Measurements from ENCODE around the gene SIGLEC6.

Gene SIGLEC6

DNA sequence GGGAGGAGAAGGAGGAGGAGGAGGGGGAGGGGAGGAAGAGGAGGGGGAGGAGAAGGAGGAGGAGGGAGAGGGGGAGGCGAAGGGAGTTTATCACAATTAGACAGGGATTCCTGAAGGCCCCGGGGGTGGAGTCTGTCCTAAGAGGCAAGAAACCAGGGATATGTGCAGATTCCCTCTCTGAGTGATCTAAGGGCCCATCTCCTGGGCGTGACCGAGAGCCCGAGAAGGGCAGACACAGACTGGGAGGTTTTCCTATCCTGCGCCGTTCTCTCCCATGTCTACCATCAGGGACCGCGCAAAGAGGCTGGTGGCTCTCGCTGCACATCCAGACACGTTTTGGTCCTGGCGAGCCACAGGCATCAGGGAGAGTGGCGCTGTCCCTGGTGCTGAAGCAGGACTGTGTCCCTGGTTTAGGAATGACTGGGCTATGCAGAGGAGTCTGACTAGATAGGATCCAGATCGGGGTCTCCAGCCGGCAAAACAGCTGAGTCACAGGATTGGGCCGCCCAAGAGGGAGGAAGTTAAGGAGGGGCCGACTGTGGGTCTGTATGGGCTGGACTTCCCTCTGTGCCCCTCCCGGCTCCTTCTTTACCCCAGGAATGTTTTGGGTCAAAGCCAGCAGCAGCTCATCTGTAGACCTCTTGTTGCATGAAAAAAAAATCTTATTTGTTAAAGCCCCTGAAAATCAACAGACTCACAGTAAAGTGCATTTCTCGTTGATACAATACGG lies 21.7 kb upstream of the SIGLEC6 start:
- H3K27ac ChIP-seq: no peak overlapping the region
- TF ChIP-seq ZFX (IDR thresholded peaks at IDR 0.05): no peak
- TF ChIP-seq, protein P1, sequence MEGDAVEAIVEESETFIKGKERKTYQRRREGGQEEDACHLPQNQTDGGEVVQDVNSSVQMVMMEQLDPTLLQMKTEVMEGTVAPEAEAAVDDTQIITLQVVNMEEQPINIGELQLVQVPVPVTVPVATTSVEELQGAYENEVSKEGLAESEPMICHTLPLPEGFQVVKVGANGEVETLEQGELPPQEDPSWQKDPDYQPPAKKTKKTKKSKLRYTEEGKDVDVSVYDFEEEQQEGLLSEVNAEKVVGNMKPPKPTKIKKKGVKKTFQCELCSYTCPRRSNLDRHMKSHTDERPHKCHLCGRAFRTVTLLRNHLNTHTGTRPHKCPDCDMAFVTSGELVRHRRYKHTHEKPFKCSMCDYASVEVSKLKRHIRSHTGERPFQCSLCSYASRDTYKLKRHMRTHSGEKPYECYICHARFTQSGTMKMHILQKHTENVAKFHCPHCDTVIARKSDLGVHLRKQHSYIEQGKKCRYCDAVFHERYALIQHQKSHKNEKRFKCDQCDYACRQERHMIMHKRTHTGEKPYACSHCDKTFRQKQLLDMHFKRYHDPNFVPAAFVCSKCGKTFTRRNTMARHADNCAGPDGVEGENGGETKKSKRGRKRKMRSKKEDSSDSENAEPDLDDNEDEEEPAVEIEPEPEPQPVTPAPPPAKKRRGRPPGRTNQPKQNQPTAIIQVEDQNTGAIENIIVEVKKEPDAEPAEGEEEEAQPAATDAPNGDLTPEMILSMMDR (conservative IDR thresholded peaks at IDR 0.05): no peak

DNA sequence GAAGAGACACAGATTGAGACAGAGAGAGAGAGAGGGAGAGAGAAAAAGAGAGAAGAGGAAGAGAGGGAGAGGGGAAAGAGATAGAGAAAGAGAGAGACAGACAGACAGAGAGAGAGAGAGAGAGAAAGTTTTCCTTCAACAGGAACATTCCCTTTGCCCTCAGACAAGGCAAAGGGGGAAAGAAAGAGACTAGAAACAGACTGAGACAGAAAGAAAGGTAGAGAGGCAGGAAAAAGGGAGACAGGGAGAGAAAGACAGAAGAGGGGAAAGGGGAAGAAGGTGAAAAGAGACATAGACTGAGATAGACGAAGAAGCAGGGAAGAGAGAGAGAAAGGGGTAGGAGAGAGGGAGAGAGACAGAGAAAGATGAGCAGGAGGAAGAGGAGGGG lies 21.1 kb upstream of the SIGLEC6 start:
- TF ChIP-seq, protein P1 (conservative IDR thresholded peaks at IDR 0.05): no peak
- TF ChIP-seq ZFX (IDR thresholded peaks at IDR 0.05): no peak

DNA sequence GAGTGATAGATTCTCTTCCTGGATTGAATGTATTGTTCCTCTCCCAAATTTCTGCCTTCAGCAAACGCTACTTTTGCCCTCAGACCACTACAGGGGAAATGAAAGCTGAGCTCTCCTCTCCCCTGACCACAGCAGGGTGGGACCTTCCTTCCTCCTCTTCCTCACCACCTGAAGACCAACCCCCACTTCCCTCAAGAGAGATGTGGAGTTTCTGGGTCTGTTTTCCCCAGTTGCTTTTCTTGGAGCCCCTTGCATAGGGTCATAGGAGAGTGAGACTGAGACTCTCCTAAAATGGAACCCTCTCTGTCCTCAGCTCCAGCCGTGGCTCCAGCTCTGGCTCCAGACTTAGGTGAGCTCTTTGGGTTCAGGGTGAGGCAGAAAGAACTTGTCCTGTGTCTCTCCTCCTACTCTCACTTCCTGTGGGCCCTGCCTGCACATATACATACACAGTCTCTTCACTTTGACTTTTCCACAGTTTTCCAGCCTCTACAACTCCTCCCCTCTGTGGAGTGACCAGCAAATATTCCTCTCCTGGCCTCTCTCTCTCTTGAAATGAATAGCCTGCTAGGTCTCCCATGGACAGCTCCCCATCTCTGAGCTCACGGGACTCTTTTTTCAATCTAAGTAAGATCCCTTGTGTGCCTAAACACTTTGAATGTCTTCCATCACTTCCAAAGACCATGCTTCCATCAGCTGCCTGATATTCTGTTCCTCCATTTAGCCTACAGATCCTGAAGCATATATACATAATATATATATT lies 20.4 kb upstream of the SIGLEC6 start:
- TF ChIP-seq ZFX (IDR thresholded peaks at IDR 0.05): no peak
- TF ChIP-seq, protein P1 (conservative IDR thresholded peaks at IDR 0.05): no peak
- H3K27ac ChIP-seq: no peak overlapping the region

More for the DNA sequence above, 21.1 kb upstream of the SIGLEC6 start:
- H3K27ac ChIP-seq: no peak overlapping the region

DNA sequence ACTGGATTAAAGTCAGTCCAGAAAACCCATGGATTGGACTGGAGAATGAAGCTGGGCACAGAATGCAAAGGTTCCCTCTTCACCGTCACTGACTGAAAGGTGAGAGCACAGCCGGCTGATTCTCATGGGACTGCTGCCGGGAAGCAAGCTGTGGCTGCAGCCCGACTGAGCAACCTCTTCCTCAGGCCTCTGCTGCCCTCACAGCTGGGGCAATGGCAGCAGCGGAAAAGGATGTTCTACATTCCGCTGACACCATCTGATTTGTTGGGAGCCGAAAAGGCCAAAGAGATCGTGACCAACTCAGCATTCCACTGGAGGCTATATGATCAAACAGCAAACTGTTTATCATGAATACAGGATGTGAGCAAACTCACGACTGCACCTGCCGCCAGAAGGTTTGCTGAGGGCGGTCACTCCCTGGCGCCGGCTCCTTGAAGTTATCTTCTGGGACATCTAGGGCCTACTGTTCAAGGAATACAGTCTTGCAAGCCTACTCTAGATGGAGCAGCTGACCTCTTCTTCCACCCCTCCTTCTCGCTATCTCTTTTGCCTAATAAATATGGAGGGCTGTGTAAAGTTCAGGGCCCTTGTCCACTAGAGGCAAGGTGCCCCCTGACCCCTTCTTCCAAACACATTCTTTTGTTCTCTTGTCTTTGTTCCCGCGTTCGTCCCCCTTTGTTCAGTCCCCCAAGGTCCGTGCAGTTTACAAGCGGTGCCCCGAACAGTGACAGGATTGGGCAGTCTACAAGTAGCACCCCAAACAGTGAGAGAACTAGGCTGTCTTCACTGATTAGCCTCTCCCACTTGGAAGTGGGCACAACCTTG lies 19.6 kb upstream of the SIGLEC6 start:
- no peak for TF ChIP-seq ZFX (IDR thresholded peaks at IDR 0.05)
- TF ChIP-seq, protein P1 (conservative IDR thresholded peaks at IDR 0.05): no peak
- H3K27ac ChIP-seq: no peak overlapping the region

GRCh38 chr19:51549533-51550324 lies 18.3 kb upstream of the SIGLEC6 start:
- no peak overlapping the region for H3K27ac ChIP-seq
- TF ChIP-seq, protein P1 (conservative IDR thresholded peaks at IDR 0.05): no peak
- TF ChIP-seq ZFX (IDR thresholded peaks at IDR 0.05): no peak

DNA sequence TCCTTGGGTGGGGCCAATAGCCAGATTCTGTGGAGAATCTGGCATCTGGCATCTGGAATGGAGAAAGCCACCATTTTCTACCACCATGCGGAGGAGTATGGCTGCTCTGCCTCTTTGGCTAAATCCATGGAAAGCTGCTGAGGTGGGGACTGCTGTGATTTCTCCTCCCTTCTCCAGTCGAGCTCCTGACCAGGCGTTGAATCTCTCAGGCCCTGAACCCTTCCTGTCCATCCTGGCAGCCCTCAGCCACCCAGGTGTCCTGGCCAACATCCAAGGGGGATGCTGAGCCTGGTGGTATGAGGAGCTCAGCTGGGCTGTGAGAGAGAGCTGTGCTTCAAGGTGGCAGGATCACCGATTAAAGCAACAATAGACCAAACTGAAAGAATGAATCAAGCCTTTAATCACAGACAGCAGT lies 17.4 kb upstream of the SIGLEC6 start:
- no peak overlapping the region for H3K27ac ChIP-seq
- TF ChIP-seq, protein P1 (conservative IDR thresholded peaks at IDR 0.05): no peak

Measured in C4-2B (cell line).